HG03432 (cell line): ENCODE data around the gene SLC17A7.

Experiments
- ATAC-seq: cut with Tn5 transposase; IDR thresholded peaks from one replicate; pipeline ENCODE4 v1.9.1; 2021; ENCODE audit warnings: mild to moderate bottlenecking, moderate library complexity; ENCODE audit not compliant: unreplicated experiment

Gene SLC17A7

GRCh38 chr19:49428547-49429451 is 12.5 kb downstream of the SLC17A7 start:
- no peak for ATAC-seq

GRCh38 chr19:49427855-49428546 is 13.3 kb downstream of the SLC17A7 start:
- no peak for ATAC-seq

- ATAC-seq = no peak
Observed at GRCh38 chr19:49427339-49427738, 14.0 kb downstream of the SLC17A7 start.

- ATAC-seq = no peak
Observed at GRCh38 chr19:49425922-49426592, 15.3 kb downstream of the SLC17A7 start.

- no peak for ATAC-seq
Observed at GRCh38 chr19:49425178-49425577, 16.1 kb downstream of the SLC17A7 start, which contains the start of gene GFY. TSS of gene GFY (plus strand) at chr19:49425388. CDS start at chr19:49426431, 1,043 bp downstream.

- no peak for ATAC-seq
Observed at GRCh38 chr19:49423985-49424303, 17.4 kb downstream of the SLC17A7 start.

- no peak for ATAC-seq
Observed at GRCh38 chr19:49423071-49423984, 18.0 kb downstream of the SLC17A7 start, which contains the start of gene PTH2. TSS of gene PTH2 (minus strand) at chr19:49423441. CDS start at chr19:49423339, 102 bp downstream.

- no peak for ATAC-seq
Observed at GRCh38 chr19:49422407-49423070, 18.8 kb downstream of the SLC17A7 start.

- no peak for ATAC-seq
Observed at GRCh38 chr19:49421878-49422202, 19.5 kb downstream of the SLC17A7 start.

- no peak for ATAC-seq
Observed at GRCh38 chr19:49421039-49421877, 20.1 kb downstream of the SLC17A7 start.

GRCh38 chr19:49420227-49420626 is 21.1 kb downstream of the SLC17A7 start:
- ATAC-seq = no peak

GRCh38 chr19:49419173-49419572 is 22.2 kb downstream of the SLC17A7 start:
- no peak for ATAC-seq

GRCh38 chr19:49418511-49418910 is 22.8 kb downstream of the SLC17A7 start:
- no peak for ATAC-seq

- ATAC-seq = no peak
Observed at GRCh38 chr19:49417088-49417487, 24.2 kb downstream of the SLC17A7 start.

- no peak for ATAC-seq
Observed at GRCh38 chr19:49415810-49416200, 25.5 kb downstream of the SLC17A7 start.

- ATAC-seq = no peak
Observed at GRCh38 chr19:49415102-49415809, 26.1 kb downstream of the SLC17A7 start.

GRCh38 chr19:49414256-49414655 is 27.1 kb downstream of the SLC17A7 start:
- no peak for ATAC-seq

GRCh38 chr19:49413348-49413747 is 28.0 kb downstream of the SLC17A7 start:
- ATAC-seq = no peak
